CD4-positive, alpha-beta T cell treated with Interleukin-1 beta for 1 hour (primary cell): ENCODE results near the gene MED13L.

Source experiments
- DNase-seq, 2 donors: peaks; one replicate each; pipeline ENCODE4 v3.0.0-alpha.2; 2020 to 2022

The MED13L gene

GRCh38 chr12:115957686-115958290 is 319.7 kb downstream of the MED13L start:
- no peak for DNase-seq

GRCh38 chr12:115956659-115957058 is 320.8 kb downstream of the MED13L start:
- DNase-seq = no peak

- no peak for DNase-seq
Measured at GRCh38 chr12:115956236-115956635, 321.3 kb downstream of the MED13L start.

GRCh38 chr12:115953450-115953849 is 324.0 kb downstream of the MED13L start:
- no peak for DNase-seq

- no peak for DNase-seq
Measured at GRCh38 chr12:115953031-115953430, 324.5 kb downstream of the MED13L start.

- no peak for DNase-seq
Measured at GRCh38 chr12:115950959-115951358, 326.5 kb downstream of the MED13L start.

GRCh38 chr12:115949675-115950074 is 327.8 kb downstream of the MED13L start:
- no peak for DNase-seq

- DNase-seq = no peak
Measured at GRCh38 chr12:115947696-115948062, 329.8 kb downstream of the MED13L start.

GRCh38 chr12:115946867-115947695 is 330.4 kb downstream of the MED13L start:
- DNase-seq = no peak

GRCh38 chr12:115946092-115946491 is 331.4 kb downstream of the MED13L start:
- DNase-seq = no peak

GRCh38 chr12:115945491-115945885 is 332.0 kb downstream of the MED13L start:
- no peak for DNase-seq

GRCh38 chr12:115944837-115945490 is 332.5 kb downstream of the MED13L start:
- DNase-seq = no peak

GRCh38 chr12:115944392-115944742 is 333.1 kb downstream of the MED13L start:
- no peak for DNase-seq

GRCh38 chr12:115943630-115944391 is 333.7 kb downstream of the MED13L start:
- DNase-seq = no peak

- no peak for DNase-seq
Measured at GRCh38 chr12:115943310-115943629, 334.2 kb downstream of the MED13L start.

GRCh38 chr12:115942346-115942745 is 335.1 kb downstream of the MED13L start:
- DNase-seq = no peak

GRCh38 chr12:115941362-115941761 is 336.1 kb downstream of the MED13L start:
- no peak for DNase-seq

GRCh38 chr12:115938794-115939377 is 338.6 kb downstream of the MED13L start:
- no peak for DNase-seq

GRCh38 chr12:115936997-115937916 is 340.2 kb downstream of the MED13L start:
- no peak for DNase-seq

- DNase-seq = no peak
Measured at GRCh38 chr12:115934877-115935276, 342.6 kb downstream of the MED13L start.

- no peak for DNase-seq
Measured at GRCh38 chr12:115934046-115934445, 343.4 kb downstream of the MED13L start.

- no peak for DNase-seq
Measured at GRCh38 chr12:115932066-115932465, 345.4 kb downstream of the MED13L start.
